GM18511 (cell line): Measurements from ENCODE around the gene TENM3.

ENCODE experiments used
- ATAC-seq: cut with Tn5 transposase; IDR thresholded peaks from one replicate; pipeline ENCODE4 v1.9.1; 2021; ENCODE audit warnings: mild to moderate bottlenecking, moderate library complexity; ENCODE audit not compliant: unreplicated experiment

Gene TENM3

GRCh38 chr4:182648766-182649165, 405.6 kb downstream of the TENM3 start:
- ATAC-seq: no peak

DNA sequence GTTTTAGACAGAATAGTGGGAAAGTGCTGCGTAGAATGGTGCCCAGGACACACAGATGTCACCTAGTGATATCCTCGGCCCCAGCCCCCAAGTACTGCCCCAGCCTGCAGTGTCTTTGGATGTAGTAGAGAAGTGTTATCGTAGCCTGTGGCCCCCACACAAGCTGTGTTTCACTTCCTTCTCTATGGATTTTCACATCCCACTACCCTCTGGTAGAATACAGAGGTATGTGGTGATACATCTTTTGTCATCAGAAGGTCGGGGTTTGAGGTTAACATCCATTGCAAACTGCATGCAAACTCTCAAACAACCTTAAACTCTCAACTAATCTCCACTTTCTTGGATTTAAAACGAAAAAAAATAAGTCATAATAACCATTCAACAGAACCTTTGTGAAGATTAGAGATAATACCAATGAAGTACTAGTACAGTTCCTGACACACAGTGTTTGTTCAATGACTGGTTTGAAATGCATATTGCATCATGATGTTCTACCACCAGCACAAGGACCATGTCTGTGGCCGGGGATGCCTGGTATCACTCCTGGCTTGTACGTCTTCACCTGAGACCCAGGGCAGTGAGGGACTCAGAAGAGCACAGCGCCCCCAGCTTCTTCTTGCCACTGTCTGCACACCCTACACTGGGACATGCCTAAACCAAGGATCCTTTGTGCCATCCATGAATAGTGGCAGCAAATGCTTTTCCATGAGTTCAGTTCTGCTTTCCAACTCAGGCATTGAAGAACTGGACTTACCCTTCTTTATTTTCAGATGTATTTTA, 406.7 kb downstream of the TENM3 start:
- peak; percentile 50 for ATAC-seq

GRCh38 chr4:182653596-182653995, 410.4 kb downstream of the TENM3 start:
- no peak for ATAC-seq

DNA sequence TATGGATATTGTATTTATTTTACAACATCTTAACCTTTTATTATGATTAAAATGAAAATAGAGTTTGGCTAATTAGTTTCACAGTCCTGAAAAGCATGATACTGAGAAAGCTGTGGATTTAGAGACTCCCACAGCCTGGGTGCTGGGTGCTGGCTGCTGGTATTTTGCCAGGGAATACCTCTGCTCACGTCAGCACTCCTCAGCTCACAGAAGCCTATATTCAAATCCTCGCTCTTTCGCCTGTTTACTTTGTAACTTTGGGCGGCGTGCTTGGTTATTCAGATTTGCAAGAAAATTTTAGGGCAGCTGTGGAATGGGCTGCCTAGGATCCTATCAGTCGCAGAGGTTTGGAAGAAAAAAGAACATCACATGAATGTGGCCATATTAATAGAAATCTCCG, 412.1 kb downstream of the TENM3 start:
- ATAC-seq: no peak

DNA sequence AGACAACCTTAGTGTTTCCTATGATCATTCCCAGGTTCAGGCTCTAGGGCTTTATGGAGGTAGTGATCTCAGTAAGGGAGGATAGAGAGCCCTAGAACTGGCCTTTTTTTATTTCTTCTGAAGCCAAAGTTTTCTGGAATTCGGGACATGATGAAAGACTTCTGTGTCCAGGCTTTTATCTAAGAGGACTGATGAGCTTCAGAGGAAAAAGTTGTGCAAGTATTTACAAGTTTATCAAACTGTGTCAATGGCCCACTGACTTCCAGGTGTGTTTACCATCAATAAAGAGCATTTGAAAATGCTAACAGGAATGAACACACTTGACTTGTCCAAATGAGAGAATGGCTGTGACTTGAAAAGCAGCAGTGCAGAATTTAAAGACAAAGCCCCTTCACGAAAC, 419.3 kb downstream of the TENM3 start:
- no peak for ATAC-seq

GRCh38 chr4:182671231-182671630, 428.0 kb downstream of the TENM3 start:
- no peak for ATAC-seq

DNA sequence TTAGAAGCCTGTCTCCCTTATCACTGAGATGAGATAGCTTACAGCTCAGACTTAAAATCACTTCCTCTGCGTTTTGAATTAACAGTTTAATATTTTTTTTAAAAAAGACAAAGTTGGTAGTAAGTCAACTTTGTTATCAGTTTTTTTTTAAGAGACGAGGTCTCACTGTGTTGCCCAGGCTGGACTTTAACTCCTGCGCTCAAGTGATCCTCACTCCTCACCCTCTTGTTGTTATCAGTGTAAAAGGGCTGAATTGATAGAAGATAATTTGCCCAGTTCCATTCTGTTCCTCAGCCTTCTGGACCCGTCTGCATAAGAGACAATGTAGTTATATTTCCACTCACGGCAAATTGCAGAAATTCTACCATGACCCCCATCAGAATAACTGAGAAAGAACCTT, 428.5 kb downstream of the TENM3 start:
- ATAC-seq: no peak

- ATAC-seq: no peak
These were observed 435.4 kb downstream of the TENM3 start for GRCh38 chr4:182678590-182678989.

DNA sequence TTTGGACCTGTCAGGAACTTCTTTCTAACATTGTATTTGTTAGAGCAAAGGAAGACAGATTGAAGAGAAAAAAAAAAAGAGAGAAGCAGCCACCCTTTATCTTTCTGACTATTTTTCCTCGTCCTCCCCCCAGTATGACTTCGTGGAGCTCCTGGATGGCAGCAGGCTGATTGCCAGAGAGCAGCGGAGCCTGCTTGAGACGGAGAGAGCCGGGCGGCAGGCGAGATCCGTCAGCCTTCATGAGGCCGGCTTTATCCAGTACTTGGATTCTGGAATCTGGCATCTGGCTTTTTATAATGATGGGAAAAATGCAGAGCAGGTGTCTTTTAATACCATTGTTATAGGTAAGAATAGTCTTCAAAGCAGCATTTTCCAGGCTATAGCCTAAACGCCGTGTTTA, 436.3 kb downstream of the TENM3 start:
- no peak for ATAC-seq

GRCh38 chr4:182680234-182680653, 437.0 kb downstream of the TENM3 start:
- no peak for ATAC-seq

GRCh38 chr4:182683661-182684060, 440.5 kb downstream of the TENM3 start:
- no peak for ATAC-seq

DNA sequence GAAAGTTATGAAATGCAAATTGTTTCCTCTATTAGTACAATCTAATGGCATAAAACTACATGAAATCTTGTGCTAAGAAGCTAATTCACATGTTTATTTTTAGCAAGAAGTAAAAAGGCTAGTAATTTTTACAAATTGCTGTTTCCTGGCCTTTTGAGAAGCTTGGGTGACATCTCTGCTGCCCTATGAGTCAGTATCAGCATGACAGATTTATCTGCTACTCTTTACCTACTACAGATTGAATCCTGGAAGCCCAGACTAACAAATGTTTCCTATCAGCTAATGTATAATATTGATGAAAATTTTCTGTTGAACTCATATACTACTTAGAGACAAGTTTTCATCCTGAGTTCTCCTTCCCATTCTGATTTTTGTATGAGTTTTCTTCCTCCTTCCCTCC, 441.6 kb downstream of the TENM3 start:
- ATAC-seq: no peak

DNA sequence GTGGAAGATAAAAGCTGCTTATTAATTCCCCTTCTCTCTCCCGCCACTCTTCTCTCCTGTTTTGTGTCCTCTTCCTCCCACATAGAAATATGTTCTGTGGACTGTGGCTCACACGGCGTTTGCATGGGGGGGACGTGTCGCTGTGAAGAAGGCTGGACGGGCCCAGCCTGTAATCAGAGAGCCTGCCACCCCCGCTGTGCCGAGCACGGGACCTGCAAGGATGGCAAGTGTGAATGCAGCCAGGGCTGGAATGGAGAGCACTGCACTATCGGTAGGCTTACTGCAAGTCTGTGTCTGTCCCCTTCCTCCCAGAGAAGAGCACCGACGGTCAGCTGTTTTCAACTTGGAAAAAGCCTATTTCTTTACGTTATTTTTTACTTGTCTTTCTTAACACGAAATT, 444.9 kb downstream of the TENM3 start:
- no peak for ATAC-seq

GRCh38 chr4:182694551-182694950, 451.3 kb downstream of the TENM3 start:
- no peak for ATAC-seq

- ATAC-seq: no peak
These were observed 451.8 kb downstream of the TENM3 start for GRCh38 chr4:182695009-182695408.

GRCh38 chr4:182695842-182696241, 452.6 kb downstream of the TENM3 start:
- no peak for ATAC-seq

DNA sequence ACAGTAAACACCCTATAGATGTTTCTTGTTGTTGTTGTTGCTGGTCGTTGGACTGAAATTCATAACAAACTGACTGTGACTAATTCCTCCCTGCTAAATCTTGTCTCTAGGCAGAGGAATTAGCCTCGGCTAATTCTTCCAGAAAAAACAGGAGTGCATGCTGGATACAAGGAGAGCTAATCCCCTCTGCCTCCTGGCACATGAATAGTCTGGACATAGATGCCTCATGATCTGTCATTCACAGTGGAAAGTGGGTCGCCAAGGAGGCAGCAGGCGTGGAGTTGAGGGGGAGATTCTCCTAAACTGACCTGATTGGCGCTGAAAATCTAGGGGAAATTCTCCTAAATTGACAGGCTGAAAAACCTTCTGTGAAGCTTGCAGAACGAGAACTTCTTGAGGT, 453.9 kb downstream of the TENM3 start:
- no peak for ATAC-seq

DNA sequence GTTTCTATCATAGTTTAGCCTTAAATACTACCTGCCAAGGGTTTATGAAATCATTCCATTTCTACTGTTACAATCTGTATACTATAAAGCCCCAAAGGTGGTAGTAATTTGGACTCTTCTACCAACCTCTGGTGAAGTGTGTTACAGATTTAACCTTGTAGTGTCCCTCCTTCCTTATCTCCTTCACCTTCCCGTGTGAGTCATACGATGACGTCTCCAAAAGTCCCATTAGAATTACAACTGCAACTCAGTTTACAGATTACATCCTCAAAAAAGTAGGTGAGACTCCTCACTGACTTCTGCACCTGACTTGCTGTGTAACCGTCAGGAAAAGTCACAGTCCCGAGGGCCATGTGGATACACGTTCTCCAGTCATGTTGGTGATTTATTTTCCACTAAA, 455.0 kb downstream of the TENM3 start:
- ATAC-seq: no peak

GRCh38 chr4:182699201-182699600, 456.0 kb downstream of the TENM3 start:
- no peak for ATAC-seq

DNA sequence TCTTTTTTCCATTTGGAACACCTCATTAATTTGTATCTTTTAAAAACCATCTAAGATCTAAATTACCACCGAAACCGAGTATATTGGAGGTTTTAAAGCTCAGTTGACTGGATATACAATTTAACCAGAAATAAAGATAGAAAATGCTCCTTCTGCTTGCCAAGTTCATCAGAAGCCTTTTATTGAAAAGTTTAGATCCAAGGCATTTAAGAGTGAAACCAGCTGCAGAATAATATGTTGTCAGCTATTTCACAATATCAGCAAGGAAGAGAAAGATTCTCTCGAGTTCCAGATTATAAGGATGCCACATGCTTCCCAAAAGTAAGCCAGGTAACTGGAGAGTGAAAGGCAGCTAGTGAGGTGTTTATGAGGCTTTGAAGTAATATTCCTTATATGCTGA, 456.6 kb downstream of the TENM3 start:
- no peak for ATAC-seq

DNA sequence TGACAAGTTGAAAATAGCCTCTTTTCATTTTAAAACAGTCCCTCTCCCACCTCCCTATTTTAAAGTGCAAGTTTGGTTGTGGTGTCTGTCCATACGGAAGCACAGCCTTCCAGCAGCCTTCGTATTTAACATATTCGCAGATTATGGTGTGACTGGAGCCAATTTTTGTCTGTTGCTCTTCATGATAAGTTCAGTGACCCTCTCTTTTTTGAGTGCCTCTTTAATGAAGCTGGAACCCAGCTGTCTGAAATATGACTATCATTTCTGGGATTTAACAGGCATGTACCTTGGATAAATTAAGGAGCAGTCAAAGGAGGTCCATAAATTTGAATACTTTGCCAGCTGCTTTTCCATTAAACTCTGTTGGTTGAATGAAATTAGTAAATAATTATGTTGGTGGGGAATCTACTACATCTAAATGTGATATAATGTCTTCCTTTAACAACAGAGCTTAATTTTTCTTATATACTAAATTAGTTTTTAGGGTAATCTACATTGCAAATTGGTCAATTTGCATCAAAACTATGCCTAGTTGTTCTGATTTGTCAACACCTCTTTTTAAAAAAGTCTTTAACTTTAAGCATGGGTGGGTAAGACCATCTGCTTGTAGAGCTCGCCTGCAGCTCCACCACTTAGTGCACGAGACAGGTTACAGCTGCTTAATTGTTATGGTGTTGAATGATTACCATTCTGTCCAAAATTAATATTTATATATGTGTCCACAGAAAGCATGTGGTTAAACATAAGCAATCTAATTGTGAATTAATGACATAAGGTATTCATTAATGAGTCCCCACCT, 457.4 kb downstream of the TENM3 start:
- no peak for ATAC-seq

DNA sequence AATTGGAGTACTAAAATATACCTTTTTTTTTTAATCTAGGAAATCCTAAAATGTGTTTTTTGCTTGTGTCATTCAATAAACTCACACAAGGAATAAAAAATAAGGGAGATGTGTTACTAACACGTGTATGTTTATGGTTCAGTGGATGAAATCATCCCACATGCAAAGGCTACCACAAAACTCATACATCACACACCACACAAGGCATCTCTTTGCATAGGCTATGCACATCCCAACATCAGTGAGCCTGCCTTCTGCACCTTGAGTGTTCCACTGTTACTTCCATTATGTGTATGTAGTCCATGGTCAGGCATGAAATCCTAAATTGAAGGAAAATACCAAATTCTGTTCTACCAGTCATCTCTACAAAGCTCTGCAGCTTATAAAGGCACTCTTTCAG, 460.9 kb downstream of the TENM3 start:
- no peak for ATAC-seq
